HG03159 (cell line): ENCODE measurements around the gene NAT14.

Experiments
- ATAC-seq: cut with Tn5 transposase; IDR thresholded peaks from one replicate; pipeline ENCODE4 v1.9.1; 2021; ENCODE audit warnings: mild to moderate bottlenecking, moderate library complexity; ENCODE audit not compliant: unreplicated experiment

NAT14 gene

DNA sequence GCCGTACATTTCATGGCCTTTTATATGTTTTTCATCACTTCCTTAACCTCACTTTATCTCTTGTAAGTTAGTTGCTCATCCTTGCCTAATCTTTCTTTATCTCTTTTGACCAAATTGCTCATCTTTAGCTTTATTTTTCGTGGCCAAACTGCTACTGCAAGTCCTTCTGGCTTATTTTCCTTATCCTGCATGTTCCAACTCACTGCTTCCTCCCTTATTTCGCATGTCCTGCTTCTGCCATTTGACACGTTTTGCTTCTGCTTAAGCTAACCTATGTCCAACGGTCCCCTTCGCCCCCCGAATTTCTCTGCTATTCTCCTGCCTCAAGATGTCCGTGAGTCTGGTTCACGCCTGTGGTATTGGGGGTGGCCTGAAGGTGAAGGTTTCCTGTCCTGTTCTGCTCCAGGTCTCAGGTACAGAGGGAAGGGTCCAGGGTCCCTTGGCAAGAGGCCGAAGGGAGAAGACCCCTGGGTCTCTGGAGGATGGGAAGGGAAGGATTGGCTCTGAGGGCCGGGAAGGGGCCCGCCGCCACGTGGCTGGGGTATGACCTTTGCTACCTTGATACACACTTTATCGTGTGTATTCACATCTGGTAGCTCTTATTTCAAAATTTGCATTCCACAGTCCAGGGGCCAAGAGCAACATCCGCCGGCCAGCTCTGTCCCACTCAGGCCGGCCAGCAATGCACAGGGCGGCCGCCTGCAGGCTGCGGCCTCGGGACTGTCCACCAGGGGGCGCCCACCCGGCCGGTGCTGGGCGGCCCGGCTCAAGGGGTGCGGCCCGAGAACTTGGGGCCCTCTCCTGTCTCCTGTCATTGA lies 17.5 kb upstream of the NAT14 start:
- ATAC-seq: peak; percentile 60

DNA sequence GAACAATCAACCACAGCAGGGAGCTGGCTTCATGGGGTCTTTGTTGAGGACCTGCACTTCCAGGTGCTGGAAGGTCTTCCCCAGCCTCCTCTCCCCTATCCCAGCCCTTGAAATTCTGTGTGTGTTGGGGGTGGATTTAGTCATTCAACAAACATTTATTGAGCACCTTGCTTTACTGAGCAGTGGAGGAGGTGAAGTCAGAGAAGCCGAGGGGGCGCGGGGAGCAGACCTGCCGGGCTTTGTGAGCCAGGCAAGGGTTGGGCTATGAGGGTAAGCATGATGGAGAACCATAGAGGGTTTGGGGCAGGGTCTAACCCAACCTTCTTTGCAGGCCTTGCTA lies 17.0 kb upstream of the NAT14 start:
- ATAC-seq: no peak

DNA sequence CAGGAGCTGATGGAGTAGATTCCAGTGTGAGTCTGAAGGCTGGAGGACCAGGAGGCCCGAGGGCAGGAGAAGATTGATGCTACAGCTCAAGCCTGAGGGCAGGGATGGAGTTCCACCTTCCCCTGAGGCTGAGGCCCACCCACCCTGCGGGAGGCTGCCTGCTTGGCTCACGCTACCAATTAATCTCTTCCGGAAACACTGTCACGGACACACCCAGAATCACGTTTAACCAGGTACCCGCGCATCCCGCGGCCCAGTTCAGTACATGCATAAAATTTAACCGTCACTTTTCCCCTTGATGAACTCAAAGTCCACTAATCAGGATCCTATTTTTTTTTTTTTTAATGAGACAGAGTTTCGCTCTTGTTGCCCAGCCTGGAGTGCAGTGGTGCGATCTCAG lies 13.7 kb upstream of the NAT14 start:
- ATAC-seq: no peak

DNA sequence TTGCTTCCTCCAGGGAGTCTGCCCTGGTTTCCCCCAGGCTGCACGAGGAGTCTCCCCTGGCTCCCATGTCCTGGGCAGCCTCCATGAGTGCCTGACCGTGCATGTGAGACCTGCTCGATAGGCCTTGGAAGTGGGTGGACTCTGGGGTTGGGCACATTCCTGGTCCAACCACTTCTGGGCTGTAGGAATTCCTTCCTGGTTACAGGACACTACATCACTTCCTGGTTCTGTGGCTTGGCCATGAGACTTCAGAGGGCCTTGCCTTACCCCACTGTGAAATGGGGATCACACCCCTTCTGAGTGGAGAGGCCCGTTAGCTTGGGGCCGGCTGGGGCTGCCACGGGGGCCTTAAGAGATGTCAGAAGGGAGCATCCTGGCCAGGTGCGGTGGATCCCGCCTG lies 12.5 kb upstream of the NAT14 start:
- ATAC-seq: no peak

DNA sequence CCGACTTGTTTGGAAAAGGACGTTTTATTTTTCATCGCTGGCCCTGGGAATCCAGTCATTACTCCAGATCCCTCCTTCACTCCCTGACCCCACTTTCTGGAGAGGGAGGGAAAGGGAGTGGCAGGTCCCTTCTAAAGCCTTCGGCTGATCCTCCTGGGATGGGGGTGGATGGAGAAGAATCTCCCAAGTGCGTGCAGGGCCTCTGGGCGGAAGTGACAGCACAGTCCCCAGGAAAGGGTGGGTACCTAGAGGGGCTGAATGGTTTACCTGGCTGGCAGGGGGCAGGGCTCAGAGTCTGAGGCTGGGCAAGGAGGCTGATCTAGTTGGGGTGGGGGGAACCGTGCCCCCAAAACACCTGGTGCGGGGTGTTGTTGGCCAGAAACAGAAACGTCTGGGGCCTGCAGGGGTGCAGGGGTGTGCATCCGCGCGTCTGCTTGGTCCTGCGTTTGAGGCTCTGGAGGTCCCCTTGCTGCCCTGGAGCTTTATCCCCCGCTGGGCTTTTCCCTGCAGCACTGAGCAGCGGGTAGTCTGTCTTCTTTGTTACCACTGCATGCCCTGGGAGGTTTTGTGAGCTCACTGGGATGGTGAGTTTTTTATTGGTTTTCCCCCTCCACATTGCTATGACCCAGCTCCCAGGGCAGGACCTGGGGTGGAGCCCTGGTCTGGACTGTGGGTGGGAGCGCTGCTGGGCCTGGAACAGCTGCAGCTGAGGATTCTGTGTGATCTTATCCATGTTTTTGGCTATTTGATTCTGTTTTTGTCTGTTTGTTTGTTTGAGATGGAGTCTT lies 11.6 kb upstream of the NAT14 start:
- no peak for ATAC-seq

DNA sequence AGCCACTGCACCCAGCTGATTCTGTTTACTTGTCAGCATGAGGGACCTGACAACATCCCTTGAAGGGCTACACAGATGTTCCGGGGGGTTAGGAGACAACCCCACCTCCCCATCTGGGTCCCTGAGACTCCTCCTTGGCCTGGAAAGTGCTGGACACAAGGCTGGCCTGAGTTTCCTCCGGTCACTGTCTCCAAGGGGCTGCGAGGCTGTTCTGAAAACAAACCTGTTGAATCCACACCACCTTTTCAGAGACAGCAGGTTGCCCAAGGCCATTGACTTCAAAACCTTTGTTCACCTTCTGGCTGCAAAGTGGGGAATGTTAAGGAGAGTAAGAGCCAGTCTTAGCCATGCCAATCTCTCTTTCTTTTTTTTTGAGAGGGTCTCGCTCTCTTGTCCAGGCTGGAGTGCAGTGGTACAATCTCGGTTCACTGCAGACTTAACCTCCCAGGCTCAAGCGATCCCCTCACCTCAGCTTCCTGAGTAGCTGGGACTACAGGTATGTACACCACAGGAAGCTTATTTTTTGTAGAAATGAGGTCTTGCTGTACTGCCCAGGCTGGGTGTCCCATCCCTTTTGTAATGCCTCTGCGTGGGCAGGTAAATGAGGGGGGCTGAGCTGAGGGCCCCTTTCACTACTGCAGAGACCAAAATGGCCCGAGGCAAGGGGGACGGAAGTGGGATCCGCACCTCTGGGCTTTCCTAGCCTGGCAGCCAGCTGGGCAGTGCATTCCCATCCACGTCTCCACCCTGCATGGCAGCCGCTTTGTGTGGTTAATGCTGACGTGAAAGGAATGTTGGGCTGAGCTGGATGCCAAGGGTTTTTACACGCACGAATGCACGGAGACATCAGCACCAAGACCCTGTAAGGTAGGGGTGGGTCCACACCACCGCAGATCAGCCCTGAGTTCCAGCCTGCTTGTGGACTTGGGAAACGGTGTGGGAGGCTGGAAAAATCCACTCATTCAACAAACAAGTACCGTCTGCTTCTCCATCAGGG lies 10.4 kb upstream of the NAT14 start:
- no peak for ATAC-seq

DNA sequence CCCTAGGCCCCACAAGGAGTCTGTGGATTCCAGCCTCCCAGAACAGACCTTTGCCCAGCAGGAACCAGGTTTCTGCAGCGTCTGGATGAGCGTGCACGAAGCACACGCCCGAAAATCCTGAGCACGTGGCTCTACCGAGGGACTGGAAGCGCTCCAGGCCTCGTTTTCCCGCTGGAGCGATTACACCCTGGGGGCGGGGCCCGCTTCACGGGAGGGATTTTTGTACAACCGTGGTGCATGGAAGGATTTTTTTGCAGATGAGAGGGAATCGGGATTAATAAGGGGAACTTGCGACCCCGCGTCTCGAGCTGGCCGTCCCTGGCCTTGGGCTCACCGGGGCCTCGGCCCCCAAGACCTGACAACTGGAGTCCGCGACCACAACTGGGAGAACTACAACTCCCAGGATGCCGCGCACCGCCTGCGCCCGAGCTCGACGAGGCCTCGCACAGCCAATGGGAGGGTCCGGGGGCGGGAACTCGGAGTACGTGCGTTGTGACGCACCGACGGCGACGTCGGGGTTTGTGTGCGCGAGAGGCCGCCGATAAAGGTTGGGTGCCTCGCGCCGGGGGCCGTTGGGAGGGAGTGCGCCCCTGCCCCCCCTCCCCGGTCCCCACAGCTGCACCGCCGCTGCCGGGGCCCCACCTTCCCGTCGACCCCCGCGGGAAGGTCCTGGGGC lies 8.8 kb upstream of the NAT14 start, which contains the start of gene ZNF628:
TSS of gene ZNF628 (plus strand) at position 518 of the 676 bp plus-strand sequence. CDS start 3,294 bp downstream, outside the sequence.
- peak; percentile 84 for ATAC-seq

DNA sequence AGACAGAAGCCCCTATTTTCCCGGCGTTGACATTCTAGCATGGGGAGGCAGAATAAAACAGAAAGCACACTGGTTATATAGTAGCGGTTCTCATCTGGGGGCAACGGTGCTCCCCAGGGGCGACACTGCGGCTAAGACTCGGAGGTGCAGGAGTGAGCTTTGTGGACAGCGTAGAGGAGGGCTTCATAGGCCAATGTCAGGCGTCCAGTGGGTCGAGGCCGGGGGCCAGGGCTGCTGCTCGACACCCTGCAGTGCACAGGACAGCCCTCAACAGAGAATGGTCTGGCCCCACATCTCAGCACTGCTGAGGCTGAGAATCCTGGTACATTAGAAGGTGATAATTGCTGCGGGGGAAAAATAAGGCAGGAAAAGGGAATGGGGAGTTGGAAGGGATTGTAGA lies 7.1 kb upstream of the NAT14 start:
- ATAC-seq: no peak

DNA sequence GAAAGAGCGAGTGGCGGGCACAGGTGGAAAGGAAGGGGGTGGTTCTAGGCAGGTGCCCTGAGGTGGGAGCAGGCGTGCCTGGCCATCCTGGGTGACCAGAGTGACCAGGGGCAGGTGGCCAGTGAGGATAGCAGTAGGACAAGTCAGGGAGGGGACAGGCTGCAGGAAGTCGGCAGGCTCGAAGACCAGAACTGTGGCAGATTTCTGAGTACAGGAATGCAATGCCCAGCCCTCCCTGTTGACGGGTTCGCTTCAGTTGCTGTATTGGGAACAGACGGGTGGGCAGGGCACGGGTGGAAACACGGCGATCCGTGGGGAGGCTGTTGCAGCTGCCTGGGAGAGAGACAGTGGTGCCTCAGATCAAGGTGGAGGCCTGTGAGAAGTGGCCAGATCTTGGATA lies 6.6 kb upstream of the NAT14 start:
- ATAC-seq: no peak

DNA sequence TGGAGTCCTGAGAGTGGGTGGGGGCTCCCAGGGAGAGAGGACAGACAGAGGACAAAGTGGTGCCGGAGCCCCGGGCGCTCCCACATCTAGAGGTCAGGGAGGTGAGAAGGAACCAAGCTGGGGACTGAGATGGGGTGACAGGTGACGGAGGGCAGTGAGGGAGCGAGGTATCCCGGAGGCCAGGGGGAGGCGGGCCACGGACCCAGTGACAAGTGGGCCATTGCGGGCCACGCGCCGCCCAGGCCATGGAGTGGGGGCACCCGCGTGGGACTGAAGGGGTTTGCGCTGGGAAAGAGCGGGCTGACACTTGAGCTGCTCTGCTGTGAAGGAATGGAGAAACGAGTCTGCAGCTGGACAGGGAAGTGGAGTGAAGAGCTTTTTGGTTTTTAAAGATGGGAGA lies 5.9 kb upstream of the NAT14 start:
- ATAC-seq: no peak

DNA sequence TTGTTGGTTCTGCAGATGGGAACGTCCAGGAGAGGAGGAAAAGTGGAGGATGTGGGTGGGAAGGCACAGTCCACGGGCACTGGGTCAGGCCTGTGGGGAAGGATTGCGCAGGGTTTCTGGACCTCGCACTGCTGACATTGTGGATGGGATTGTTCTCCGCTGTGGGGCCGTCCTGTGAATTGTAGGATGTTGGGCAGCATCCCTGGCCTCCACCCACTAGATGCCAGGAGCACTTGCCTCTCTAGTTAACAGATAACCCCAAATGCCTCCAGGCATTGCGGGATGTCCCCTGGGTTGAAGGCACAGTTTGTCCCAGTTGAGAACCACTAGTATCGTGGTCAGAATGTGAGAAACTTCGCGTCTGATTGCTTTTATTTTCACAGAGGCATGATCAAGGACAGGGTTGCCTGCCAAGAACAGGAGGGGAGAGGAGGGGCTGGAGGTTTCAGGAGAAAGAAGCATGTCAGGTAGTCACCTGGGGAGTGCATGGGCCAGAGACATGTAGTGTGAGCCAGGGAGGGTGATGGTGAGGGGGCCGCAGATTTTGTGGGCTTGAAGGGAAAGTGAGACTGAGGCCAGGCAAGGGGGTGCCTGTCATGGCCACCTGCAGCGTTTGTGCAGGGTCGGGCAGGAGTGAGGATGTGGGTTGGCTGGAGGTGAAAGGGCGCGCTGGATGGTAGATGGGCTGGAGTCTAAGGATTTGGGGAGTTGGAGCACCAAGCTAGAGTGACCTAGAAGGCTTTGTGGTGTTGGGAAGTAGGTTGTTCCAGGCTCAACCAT lies 5.3 kb upstream of the NAT14 start:
- no peak for ATAC-seq

DNA sequence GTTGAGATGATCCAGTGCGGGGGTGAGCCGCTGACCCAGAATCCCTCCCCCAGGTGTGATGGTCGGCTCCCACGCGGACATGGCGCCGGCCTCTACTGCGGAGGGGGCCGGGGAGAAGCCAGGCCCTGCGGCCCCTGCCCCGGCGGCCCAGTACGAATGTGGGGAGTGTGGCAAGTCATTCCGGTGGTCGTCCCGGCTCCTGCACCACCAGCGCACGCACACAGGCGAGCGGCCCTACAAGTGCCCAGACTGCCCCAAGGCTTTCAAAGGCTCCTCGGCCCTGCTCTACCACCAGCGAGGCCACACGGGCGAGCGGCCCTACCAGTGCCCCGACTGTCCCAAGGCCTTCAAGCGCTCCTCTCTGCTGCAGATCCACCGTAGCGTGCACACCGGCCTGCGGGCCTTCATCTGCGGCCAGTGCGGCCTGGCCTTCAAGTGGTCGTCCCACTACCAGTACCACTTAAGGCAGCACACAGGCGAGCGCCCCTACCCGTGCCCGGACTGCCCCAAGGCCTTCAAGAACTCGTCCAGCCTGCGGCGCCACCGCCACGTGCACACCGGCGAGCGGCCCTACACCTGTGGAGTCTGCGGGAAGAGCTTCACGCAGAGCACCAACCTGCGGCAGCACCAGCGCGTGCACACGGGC lies 3.7 kb upstream of the NAT14 start:
- no peak for ATAC-seq

DNA sequence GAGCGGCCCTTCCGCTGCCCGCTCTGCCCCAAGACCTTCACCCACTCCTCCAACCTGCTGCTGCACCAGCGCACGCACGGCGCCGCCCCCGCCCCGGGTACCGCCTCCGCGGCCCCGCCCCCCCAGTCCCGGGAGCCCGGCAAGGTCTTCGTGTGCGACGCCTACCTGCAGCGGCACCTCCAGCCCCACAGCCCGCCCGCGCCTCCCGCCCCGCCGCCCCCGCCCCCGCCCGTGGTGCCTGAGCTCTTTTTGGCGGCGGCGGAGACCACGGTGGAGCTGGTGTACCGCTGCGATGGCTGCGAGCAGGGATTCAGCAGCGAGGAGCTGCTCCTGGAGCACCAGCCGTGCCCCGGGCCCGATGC lies 3.2 kb upstream of the NAT14 start:
- no peak for ATAC-seq

DNA sequence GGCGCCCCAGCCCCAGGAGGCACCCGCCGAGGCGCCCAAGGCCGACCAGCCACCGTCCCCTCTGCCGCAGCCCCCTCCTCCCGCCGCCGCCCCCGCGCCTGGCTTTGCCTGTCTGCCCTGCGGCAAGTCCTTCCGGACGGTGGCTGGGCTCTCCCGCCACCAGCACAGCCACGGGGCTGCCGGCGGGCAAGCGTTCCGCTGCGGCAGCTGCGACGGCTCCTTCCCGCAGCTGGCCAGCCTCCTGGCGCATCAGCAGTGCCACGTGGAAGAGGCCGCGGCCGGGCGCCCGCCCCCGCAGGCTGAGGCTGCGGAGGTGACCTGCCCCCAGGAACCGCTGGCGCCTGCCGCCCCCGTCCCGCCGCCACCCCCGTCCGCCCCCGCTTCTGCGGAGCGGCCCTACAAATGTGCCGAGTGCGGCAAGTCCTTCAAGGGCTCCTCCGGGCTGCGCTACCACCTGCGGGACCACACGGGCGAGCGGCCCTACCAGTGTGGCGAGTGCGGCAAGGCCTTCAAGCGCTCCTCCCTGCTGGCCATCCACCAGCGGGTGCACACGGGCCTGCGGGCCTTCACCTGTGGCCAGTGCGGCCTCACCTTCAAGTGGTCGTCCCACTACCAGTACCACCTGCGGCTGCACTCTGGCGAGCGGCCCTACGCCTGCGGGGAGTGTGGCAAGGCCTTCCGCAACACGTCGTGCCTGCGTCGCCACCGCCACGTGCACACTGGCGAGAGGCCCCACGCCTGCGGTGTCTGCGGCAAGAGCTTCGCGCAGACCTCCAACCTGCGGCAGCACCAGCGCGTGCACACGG lies 2.6 kb upstream of the NAT14 start:
- no peak for ATAC-seq

DNA sequence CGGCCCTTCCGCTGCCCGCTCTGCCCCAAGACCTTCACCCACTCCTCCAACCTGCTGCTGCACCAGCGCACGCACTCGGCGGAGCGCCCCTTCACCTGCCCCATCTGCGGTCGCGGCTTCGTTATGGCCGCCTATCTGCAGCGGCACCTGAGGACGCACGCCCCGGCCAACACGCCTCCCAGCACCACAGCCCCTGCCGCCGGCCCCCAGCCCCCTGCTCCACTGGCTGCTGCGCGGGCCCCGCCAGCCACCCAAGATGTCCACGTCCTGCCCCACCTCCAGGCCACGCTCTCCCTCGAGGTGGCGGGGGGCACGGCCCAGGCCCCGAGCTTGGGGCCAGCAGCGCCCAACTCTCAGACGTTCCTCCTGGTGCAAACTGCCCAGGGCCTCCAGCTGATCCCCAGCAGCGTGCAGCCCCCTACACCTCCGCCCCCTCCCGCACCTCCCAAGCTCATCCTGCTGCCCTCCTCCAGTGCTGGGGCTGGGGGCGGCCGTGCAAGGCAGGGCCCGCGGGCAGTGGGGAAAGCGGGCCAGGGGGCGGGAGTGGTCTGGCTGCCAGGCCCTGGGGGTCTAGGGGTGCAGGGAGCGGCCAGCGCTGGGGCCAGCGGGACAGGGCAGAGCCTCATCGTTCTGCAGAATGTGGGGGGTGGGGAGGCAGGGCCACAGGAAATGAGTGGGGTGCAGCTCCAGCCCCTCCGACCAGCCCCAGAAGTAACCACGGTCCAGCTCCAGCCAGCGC lies 1.9 kb upstream of the NAT14 start:
- ATAC-seq: no peak

DNA sequence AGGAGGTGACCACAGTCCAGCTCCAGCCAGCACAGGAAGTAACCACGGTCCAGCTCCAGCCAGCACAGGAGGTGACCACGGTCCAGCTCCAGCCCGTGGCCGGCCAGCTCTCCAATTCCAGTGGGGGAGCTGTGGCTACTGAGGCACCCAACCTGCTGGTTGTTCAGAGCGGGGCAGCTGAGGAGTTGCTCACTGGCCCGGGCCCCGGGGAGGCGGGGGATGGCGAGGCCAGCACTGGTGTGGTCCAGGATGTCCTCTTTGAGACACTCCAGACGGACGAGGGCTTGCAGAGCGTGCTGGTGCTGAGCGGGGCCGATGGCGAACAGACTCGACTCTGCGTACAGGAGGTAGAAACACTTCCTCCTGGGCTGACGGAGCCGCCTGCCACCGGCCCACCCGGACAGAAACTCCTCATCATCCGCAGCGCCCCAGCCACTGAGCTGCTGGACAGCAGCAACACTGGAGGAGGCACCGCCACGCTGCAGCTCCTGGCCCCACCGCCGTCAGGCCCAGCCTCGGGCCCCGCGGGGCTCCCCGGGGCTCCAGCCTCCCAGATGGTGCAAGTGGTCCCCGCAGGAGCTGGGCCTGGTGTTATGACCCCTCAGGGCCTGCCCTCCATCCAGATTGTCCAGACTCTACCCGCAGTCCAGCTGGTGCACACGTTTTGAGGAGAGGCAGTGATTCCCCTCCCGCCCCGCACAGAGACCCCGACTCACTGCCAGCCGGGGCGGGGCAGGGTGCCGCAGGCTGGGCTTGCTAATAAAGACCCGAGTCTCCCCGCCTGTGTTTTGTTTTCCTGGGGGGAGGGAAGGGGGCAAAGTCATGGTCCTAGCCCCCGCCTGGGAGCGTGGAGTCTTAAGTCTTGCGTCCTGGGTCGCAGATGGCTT lies 1.0 kb upstream of the NAT14 start:
- ATAC-seq: no peak

DNA sequence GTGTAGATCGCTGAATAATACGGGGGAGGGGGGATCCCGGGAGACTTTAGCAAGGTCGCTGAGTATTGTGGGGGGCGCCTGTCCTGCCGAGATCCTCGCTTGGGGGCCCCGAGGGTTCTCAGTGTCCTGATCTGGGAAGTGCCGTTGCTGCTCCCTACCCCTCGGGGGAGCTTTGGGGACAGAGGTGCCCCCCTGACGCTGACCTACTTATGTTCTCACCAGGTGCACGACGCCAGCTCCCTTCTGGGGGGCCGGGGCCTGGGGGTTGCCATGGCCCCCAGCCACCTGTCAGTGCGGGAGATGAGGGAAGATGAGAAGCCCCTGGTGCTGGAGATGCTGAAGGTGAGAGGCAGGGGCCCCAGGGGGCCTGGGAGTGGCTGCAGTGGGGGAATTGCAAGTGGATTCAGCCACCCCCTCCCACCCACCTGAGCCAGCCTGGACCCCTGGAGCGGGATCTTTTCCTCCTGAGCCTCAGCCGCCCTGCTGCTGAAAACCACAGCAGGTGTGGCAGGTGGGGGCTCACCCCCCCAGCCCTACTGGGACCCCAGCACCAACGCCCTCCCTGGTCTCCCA lies 537 bp downstream of the NAT14 start:
- no peak for ATAC-seq
